ENCODE data around the gene MBD3L4. TPM values are rescaled to one million over a fixed set of nuclear protein-coding genes. Genes with fewer than 3 reads are reported as not detected.
"Not testable (repeated sequence)": the region's sequence is repeated elsewhere in the genome, so short reads cannot be mapped to it uniquely, and the experiment has no call there.

MBD3L4 gene
- total RNA-seq, 2 experiments from 2014 or later, result not detected

DNA sequence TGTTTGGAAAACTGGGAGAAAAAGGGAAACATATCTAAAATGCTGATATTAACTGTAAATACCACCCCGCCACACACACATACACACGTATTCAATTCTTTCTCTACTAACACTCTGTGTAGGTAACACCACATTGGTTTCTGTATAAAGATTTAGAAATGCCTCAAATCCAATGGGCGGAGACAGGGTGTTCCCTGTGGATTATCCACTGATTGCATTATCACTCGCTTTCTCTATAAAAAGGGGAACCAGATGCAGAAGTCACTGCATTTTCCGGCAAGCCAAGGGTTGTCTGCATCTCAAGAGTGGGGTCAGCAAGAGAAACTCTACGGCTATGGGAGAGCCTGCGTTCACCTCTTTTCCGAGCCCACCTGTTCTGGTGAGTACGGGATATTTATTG is 9.7 kb downstream of the MBD3L4 start, which contains the start of gene MBD3L5:
Gene MBD3L5 (plus strand): TSS at position 301 of the 400 bp plus-strand sequence. CDS start 34 bp downstream, at position 335.
- CTCF ChIA-PET; POLR2A ChIA-PET; H3K4me3 Mint-ChIP-seq; ATAC-seq; H3K27ac Mint-ChIP-seq; H3K9me3 Mint-ChIP-seq (ENCODE audit: insufficient read depth); DNase-seq; H3K36me3 Mint-ChIP-seq (ENCODE audit: low read depth); H3K4me1 Mint-ChIP-seq (ENCODE audit: low read depth); H3K27me3 Mint-ChIP-seq (ENCODE audit: low read depth): not testable (repeated sequence)

DNA sequence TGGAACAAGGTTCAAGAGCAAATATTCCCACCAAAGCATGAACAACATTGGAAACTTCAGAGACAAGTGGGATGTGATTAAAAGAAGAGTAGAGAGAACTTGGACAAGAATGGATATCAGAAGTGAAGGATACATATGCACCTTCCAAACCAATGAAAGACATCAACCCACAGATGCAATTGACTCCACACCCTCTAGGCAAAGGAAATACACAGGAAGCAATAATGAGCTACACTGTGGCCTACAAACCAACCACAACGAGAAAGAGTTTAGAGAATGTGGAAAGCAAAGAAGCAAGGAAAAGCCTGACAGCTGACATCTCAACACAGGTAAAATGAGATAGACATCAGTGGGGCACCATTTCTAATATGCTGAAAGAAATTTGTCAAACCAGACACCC is 11.2 kb downstream of the MBD3L4 start:
- H3K27me3 Mint-ChIP-seq (ENCODE audit: low read depth); ATAC-seq; DNase-seq; H3K4me3 Mint-ChIP-seq; CTCF ChIA-PET; H3K4me1 Mint-ChIP-seq (ENCODE audit: low read depth); H3K27ac Mint-ChIP-seq; H3K36me3 Mint-ChIP-seq (ENCODE audit: low read depth); H3K9me3 Mint-ChIP-seq (ENCODE audit: insufficient read depth); POLR2A ChIA-PET: not testable (repeated sequence)

DNA sequence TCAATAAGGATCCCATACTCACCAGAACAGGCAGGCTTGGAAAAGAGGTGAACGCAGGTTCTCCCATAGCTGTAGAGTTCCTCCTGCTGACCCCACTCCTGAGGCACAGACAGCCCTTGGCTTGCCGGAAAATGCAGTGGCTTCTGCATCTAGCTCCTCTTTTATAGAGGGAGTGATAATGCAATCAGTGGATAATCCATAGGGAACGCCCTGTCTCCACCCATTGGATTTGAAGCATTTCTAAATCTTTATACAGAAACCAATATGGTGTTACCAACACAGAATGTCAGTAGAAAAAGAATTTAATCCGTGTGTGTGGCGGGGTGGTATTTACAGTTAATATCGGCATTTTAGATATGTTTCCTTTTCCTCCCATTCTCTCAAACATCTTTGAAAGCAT is 18.6 kb downstream of the MBD3L4 start, which contains the start of gene MBD3L2B:
Gene MBD3L2B (minus strand): TSS at position 101 of the 400 bp plus-strand sequence. CDS start 34 bp downstream, at position 67.
- H3K9me3 Mint-ChIP-seq (ENCODE audit: insufficient read depth); H3K4me3 Mint-ChIP-seq; DNase-seq; ATAC-seq; CTCF ChIA-PET; H3K36me3 Mint-ChIP-seq (ENCODE audit: low read depth); POLR2A ChIA-PET; H3K27ac Mint-ChIP-seq; H3K4me1 Mint-ChIP-seq (ENCODE audit: low read depth); H3K27me3 Mint-ChIP-seq (ENCODE audit: low read depth): not testable (repeated sequence)

DNA sequence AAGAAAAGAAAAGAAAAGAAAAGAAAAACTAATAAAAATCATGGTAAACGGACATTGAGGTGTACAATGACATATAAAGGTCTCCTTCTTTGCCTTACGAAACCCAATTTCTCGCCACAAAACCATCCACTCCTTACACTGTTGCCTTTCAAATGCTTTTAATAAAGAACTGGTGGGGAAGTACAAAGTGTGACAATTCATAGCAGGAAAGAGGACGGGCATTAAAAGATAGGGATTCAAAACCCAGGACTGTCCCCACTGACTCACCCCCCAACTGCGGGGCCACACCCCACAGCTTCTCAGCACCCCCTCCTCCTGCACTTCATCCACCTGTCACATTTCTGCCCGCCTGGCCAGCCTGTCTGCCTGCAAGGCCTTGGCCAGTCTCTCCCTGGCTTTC is 21.2 kb downstream of the MBD3L4 start:
- no peaks in the 10 kb centered on the region for H3K9me3 Mint-ChIP-seq (ENCODE audit: insufficient read depth)
- ATAC-seq, result no peak
- no peak overlapping the region for H3K27ac Mint-ChIP-seq
- H3K4me3 Mint-ChIP-seq, result no peak overlapping the region
- no peaks in the 10 kb centered on the region for H3K27me3 Mint-ChIP-seq (ENCODE audit: low read depth)
- H3K36me3 Mint-ChIP-seq (ENCODE audit: low read depth), result no peaks in the 10 kb centered on the region
- peaks cover 4% of the 10 kb centered on the region for H3K4me1 Mint-ChIP-seq (ENCODE audit: low read depth)
- peak; percentile 13 for DNase-seq
- POLR2A ChIA-PET, result no interaction called here
- CTCF ChIA-PET, result no interaction called here

DNA sequence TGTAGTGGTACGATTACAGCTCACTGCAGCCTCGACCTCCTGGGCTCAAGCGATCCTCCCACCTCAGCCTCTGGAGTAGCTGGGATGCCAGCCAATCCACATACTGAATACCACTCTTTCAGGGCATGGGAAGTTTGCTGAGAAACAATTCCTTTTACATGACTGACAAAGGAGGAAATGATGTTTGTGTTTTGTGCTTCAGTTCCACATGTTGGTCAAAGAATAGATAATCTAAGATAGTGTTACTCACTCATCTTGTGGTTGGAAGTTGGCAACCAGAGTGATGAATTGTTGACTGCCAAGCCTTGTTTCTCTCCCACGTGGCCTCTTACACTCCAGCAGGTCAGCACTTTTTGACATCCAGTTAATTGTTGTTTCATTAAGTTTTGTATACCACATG is 26.3 kb downstream of the MBD3L4 start:
- H3K27me3 Mint-ChIP-seq (ENCODE audit: low read depth), result no peaks in the 10 kb centered on the region
- ATAC-seq (no peak), DNase-seq (peak; percentile 26)
- H3K4me1 Mint-ChIP-seq (ENCODE audit: low read depth), result peaks cover 28% of the 10 kb centered on the region
- no peak overlapping the region for H3K4me3 Mint-ChIP-seq
- CTCF ChIA-PET, result interaction anchor here (1.2 to 1.4 kb wide), 2 partner anchors 10 to 341 kb away, joined by 3 to 4 read pairs; no protein-coding TSS in a partner anchor
- H3K9me3 Mint-ChIP-seq (ENCODE audit: insufficient read depth), result no peaks in the 10 kb centered on the region
- POLR2A ChIA-PET, result no interaction called here
- H3K36me3 Mint-ChIP-seq (ENCODE audit: low read depth), result no peaks in the 10 kb centered on the region
- H3K27ac Mint-ChIP-seq, result no peak overlapping the region

DNA sequence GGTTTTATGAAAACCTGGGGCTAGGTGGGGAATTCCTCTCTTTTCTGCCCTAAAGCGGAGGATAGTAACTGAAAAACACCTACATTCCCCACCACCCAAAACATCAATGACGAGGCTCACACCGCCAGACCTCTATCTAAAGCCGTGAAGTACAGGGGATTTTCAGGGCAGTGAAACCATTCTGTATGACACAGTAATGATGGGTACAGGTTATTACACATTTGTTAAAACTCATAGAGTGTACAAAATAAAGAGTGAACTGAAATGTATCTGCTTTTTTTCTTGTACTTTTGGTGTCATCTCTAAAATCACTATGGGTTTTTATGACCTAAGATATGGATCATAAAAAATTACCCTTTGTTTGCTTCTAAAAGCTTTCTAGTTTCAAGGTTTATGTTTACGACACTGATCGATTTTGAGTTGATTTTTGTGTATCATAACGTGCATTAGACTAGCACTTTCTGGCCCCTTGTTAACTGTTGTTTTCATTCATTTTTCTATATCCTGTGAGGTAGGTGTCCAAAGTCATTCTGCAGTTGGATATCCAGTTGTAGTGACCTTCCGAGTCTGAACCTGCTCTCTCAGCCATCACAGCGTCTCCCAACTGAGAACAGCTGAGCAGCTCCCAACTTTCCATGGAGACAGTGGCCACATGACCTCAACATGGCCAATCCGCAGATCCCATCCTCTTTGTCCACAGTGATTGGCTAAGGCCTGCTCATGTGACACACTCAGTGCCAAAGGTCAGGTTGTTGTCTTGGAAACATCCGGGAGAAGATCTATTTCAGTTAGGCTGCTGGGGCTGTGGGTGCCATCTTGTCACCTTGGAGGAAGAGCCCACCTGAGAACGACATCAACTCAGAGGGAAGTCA is 29.0 kb downstream of the MBD3L4 start:
- H3K4me3 Mint-ChIP-seq, result no peak overlapping the region
- H3K9me3 Mint-ChIP-seq (ENCODE audit: insufficient read depth), result no peaks in the 10 kb centered on the region
- DNase-seq (peak; percentile 16), ATAC-seq (no peak)
- no peak overlapping the region for H3K27ac Mint-ChIP-seq
- CTCF ChIA-PET, result no interaction called here
- POLR2A ChIA-PET, result no interaction called here
- H3K27me3 Mint-ChIP-seq (ENCODE audit: low read depth), result no peaks in the 10 kb centered on the region
- H3K36me3 Mint-ChIP-seq (ENCODE audit: low read depth), result no peaks in the 10 kb centered on the region
- H3K4me1 Mint-ChIP-seq (ENCODE audit: low read depth), result peaks cover 30% of the 10 kb centered on the region

DNA sequence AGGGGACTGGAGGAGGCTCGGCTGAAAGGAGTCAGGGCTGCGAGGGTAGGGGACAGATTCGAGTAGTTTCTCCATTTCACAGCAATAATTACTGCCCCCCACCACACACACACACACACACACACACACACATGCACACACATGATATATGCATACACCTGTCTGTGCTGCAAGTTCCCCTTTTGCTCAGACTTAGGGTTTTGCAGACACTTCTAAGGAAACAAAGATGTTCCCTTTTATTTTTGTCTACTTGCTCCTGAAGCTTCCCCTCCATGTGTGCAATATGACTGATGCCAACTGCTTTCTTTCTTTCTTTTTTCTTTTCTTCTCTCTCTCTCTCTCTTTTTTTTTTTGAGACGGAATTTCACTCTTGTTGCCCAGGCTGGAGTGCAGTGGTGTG is 32.1 kb downstream of the MBD3L4 start:
- ATAC-seq, result no peak

DNA sequence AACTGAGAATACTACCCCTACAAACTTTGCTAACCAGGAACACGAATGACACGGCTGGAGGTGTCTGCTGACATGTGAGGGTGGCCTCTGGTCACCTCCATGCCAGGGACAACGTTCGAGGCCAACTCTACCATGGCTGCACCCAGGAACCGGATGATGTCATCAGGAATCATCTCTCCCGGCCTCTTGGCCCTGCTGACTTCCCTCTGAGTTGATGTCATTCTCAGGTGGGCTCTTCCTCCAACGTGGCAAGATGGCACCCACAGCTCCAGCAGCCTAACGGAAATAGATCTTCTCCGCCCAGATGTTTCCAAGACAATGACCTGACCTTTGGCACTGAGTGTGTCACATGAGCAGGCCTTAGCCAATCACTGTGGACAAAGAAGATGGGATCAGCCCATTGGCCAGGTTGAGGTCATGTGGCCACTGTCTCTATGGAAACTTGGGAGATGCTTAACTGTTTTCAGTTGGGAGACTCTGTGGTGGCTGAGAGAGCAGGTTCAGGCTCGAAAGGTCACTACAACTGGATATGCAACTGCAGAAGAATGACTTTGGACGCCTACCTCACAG is 33.8 kb downstream of the MBD3L4 start:
- CTCF ChIA-PET, result no interaction called here
- no peak for ATAC-seq
- H3K36me3 Mint-ChIP-seq (ENCODE audit: low read depth), result no peaks in the 10 kb centered on the region
- no peaks in the 10 kb centered on the region for H3K27me3 Mint-ChIP-seq (ENCODE audit: low read depth)
- peaks cover 22% of the 10 kb centered on the region for H3K4me1 Mint-ChIP-seq (ENCODE audit: low read depth)
- POLR2A ChIA-PET, result no interaction called here
- H3K27ac Mint-ChIP-seq, result no peak overlapping the region
- no peak for DNase-seq
- H3K9me3 Mint-ChIP-seq (ENCODE audit: insufficient read depth), result no peaks in the 10 kb centered on the region
- H3K4me3 Mint-ChIP-seq, result no peak overlapping the region

More for the DNA sequence above, 32.1 kb downstream of the MBD3L4 start:
- POLR2A ChIA-PET, result no interaction called here
- DNase-seq, result no peak
- H3K4me1 Mint-ChIP-seq (ENCODE audit: low read depth), result peaks cover 22% of the 10 kb centered on the region
- CTCF ChIA-PET, result no interaction called here
- no peaks in the 10 kb centered on the region for H3K36me3 Mint-ChIP-seq (ENCODE audit: low read depth)
- no peaks in the 10 kb centered on the region for H3K27me3 Mint-ChIP-seq (ENCODE audit: low read depth)
- no peak overlapping the region for H3K4me3 Mint-ChIP-seq
- H3K27ac Mint-ChIP-seq, result no peak overlapping the region
- H3K9me3 Mint-ChIP-seq (ENCODE audit: insufficient read depth), result no peaks in the 10 kb centered on the region

DNA sequence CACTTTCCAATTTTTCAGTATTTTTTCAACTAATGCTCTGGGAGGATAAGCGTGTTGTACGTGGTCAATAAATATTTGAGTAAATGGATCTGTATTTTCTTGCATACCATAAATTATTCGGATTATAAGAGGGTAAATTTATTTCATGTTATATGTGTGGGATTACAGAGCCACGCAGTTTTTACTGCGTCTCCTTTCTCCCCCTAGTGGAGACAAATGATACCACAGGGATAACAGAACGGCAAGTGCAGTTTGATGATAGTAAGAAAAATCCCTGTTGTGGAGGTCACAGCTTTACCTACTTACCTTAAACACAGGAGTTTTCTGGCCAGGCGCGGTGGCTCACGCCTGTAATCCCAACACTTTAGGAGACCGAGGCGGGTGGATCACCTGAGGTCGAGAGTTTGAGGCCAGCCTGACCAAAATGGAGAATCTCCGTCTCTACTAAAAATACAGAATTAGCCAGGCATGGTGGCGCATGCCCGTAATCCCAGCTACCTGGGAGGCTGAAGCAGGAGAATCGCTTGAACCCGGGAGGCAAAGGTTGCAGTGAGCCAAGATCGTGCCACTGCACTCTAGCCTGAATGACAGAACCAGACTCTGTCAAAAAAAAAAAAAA is 35.6 kb downstream of the MBD3L4 start:
- Mint-ChIP-seq H3K36me3 (ENCODE audit: low read depth) (no peaks in the 10 kb centered on the region), H3K27ac (no peak overlapping the region), H3K4me3 (no peak overlapping the region), H3K27me3 (ENCODE audit: low read depth) (no peaks in the 10 kb centered on the region), H3K9me3 (ENCODE audit: insufficient read depth) (no peaks in the 10 kb centered on the region), H3K4me1 (ENCODE audit: low read depth) (peaks cover 10% of the 10 kb centered on the region)
- ATAC-seq (no peak), DNase-seq (no peak)
- ChIA-PET POLR2A (no interaction called here), CTCF (interaction anchor here (1.5 kb wide), 1 partner anchor 60 kb away, joined by 3 read pairs; no protein-coding TSS in a partner anchor)

DNA sequence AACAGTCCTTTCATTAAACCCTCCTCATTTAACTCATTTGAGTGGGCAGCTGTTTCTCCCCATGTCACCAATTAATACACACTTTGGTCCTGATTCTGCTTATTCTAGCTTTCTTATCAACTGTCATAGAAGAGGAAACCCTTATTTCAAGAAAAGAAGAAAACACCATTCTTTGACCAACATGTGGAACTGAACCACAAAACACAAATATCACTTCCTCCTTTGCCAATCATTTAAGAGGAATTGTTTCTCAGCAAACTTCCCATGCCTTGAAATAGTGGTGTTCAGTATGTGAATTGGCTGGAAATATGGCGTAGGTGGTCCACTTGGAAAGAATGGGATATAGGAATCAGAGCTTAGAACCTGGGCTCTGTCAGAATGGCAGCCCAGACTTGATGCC is 39.2 kb downstream of the MBD3L4 start:
- no peaks in the 10 kb centered on the region for H3K4me1 Mint-ChIP-seq (ENCODE audit: low read depth)
- H3K9me3 Mint-ChIP-seq (ENCODE audit: insufficient read depth), result peaks cover 6% of the 10 kb centered on the region
- no peaks in the 10 kb centered on the region for H3K27me3 Mint-ChIP-seq (ENCODE audit: low read depth)
- no peak for DNase-seq
- ChIA-PET CTCF (interaction anchor here (1.1 to 1.5 kb wide), 2 partner anchors 58 to 370 kb away, joined by 3 to 4 read pairs; no protein-coding TSS in a partner anchor), POLR2A (no interaction called here)
- no peaks in the 10 kb centered on the region for H3K36me3 Mint-ChIP-seq (ENCODE audit: low read depth)
- H3K27ac Mint-ChIP-seq, result no peak overlapping the region
- no peak overlapping the region for H3K4me3 Mint-ChIP-seq
- no peak for ATAC-seq

DNA sequence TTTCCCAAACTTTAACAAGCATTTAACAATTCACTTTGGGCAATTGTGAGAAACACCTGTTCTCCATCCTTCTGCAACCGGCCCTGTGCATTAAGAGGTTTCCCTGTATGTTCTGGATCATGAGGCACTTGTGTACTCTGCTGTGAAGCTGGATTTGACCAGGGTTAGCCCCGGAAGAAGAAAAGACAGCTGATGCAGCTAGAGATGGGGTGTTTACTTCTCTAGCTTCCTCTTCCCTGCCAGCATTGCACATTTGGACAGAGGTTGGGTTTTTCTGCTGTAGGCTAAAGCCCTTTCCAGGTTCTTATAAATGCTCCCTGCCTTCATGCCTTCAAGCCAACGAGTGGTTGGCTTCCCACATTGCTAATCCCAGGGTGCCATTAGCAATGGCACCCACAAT is 39.6 kb downstream of the MBD3L4 start:
- Mint-ChIP-seq H3K36me3 (ENCODE audit: low read depth) (no peaks in the 10 kb centered on the region), H3K4me3 (no peak overlapping the region), H3K27me3 (ENCODE audit: low read depth) (no peaks in the 10 kb centered on the region), H3K27ac (no peak overlapping the region), H3K9me3 (ENCODE audit: insufficient read depth) (peaks cover 6% of the 10 kb centered on the region), H3K4me1 (ENCODE audit: low read depth) (no peaks in the 10 kb centered on the region)
- POLR2A ChIA-PET, result no interaction called here
- CTCF ChIA-PET, result interaction anchor here (1.1 to 1.5 kb wide), 2 partner anchors 58 to 369 kb away, joined by 3 to 4 read pairs; no protein-coding TSS in a partner anchor
- no peak for ATAC-seq
- no peak for DNase-seq

DNA sequence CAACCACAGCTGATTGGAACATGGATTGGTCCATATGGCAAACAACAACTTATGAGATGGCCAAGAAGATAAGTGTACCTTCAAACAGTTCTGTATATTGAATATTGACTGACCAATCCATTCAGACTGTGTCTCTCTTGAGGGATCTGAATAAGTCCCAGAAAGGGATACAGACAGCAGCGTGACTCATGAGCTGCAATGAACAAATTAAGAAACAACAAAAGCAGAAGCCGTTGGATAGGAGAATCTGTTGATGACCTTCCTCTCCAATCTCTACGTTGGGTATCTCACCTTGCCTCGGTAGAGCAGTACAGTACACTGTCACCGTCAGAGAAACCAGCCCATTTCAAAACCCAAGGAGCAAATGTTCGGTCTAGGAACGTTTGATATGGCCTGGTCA is 40.0 kb downstream of the MBD3L4 start:
- CTCF ChIA-PET, result interaction anchor here (1.1 to 1.5 kb wide), 2 partner anchors 57 to 369 kb away, joined by 3 to 4 read pairs; no protein-coding TSS in a partner anchor
- H3K27ac Mint-ChIP-seq, result no peak overlapping the region
- no peaks in the 10 kb centered on the region for H3K36me3 Mint-ChIP-seq (ENCODE audit: low read depth)
- DNase-seq, result no peak
- H3K4me3 Mint-ChIP-seq, result no peak overlapping the region
- peaks cover 6% of the 10 kb centered on the region for H3K9me3 Mint-ChIP-seq (ENCODE audit: insufficient read depth)
- no peaks in the 10 kb centered on the region for H3K27me3 Mint-ChIP-seq (ENCODE audit: low read depth)
- H3K4me1 Mint-ChIP-seq (ENCODE audit: low read depth), result no peaks in the 10 kb centered on the region
- POLR2A ChIA-PET, result no interaction called here
- no peak for ATAC-seq

Measured in activated CD8-positive, alpha-beta T cell treated with anti-CD3 and anti-CD28 coated beads, Interleukin-2, amount 10 ng/mL, durations not matched to agents 7 days and 5 days (primary cell).